ENCODE data around the gene PLA2G5. TPM values are rescaled to one million over a fixed set of nuclear protein-coding genes. Genes with fewer than 3 reads are reported as not detected.

PLA2G5 gene
- total RNA-seq, 1 donor from 2014 or later, result not detected

DNA sequence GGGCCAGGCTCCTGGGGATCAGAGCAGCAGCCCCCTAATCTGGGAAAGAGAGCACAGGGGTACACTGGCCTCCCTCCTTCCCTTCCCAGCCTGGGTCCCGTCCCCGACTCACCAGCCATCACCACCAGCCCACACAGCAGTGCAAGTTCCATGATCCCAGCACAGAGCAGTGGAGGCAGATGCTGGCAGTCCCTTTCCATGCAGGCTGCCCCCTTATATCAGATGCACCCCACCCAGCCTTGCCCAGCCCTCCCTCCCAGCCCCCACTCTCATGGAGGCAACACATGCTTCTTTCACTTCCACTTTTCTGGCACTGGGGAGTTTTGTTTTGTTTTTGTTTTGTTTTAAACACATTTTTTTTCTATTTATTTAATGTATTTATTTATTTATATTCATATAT is 49.4 kb downstream of the PLA2G5 start, which contains the start of gene PLA2G2D:
Gene PLA2G2D, minus strand, starts transcription at position 190 of the 400 bp plus-strand sequence. Its CDS starts 38 bp downstream, at position 152.
- Mint-ChIP-seq H3K36me3 (ENCODE audit: unreplicated experiment) (no peaks in the 10 kb centered on the region), H3K27me3 (ENCODE audit: unreplicated experiment) (peaks cover 1% of the 10 kb centered on the region), H3K4me1 (ENCODE audit: low read depth, unreplicated experiment) (no peaks in the 10 kb centered on the region), H3K27ac (ENCODE audit: unreplicated experiment) (no peak within 1 kb of the TSS), H3K9me3 (ENCODE audit: unreplicated experiment) (peaks cover 1% of the 10 kb centered on the region), H3K4me3 (ENCODE audit: unreplicated experiment) (no peak within 1 kb of the TSS)
- TF ChIP-seq, protein P1, sequence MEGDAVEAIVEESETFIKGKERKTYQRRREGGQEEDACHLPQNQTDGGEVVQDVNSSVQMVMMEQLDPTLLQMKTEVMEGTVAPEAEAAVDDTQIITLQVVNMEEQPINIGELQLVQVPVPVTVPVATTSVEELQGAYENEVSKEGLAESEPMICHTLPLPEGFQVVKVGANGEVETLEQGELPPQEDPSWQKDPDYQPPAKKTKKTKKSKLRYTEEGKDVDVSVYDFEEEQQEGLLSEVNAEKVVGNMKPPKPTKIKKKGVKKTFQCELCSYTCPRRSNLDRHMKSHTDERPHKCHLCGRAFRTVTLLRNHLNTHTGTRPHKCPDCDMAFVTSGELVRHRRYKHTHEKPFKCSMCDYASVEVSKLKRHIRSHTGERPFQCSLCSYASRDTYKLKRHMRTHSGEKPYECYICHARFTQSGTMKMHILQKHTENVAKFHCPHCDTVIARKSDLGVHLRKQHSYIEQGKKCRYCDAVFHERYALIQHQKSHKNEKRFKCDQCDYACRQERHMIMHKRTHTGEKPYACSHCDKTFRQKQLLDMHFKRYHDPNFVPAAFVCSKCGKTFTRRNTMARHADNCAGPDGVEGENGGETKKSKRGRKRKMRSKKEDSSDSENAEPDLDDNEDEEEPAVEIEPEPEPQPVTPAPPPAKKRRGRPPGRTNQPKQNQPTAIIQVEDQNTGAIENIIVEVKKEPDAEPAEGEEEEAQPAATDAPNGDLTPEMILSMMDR (IDR thresholded peaks at IDR 0.05; ENCODE audit: partially characterized antibody, unreplicated experiment), result no peak
- no peak for DNase-seq

DNA sequence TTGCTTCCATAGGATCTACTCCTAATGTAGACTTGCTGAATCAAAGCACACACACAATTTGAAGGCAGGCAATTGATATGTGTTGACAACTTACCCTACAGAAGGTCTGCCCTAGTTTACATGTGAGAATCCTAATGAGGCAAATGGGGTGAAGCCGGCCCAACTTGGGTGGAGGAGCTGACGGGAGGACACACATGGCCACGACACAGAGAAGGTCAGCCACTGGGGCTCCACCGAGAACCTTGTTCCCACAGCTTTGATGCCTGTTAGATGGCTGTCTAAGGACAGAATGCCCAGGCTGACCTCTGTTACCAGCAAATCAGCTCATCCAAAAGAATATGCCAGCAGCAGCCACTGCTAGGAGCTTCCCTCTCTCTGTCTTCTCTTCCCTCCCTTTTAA is 50.8 kb downstream of the PLA2G5 start:
- TF ChIP-seq, protein P1 (IDR thresholded peaks at IDR 0.05; ENCODE audit: partially characterized antibody, unreplicated experiment), result no peak
- Mint-ChIP-seq H3K4me3 (ENCODE audit: unreplicated experiment) (no peak overlapping the region), H3K27ac (ENCODE audit: unreplicated experiment) (no peak overlapping the region), H3K36me3 (ENCODE audit: unreplicated experiment) (no peaks in the 10 kb centered on the region), H3K9me3 (ENCODE audit: unreplicated experiment) (peaks cover 1% of the 10 kb centered on the region), H3K4me1 (ENCODE audit: low read depth, unreplicated experiment) (no peaks in the 10 kb centered on the region), H3K27me3 (ENCODE audit: unreplicated experiment) (peaks cover 1% of the 10 kb centered on the region)
- DNase-seq, result no peak

DNA sequence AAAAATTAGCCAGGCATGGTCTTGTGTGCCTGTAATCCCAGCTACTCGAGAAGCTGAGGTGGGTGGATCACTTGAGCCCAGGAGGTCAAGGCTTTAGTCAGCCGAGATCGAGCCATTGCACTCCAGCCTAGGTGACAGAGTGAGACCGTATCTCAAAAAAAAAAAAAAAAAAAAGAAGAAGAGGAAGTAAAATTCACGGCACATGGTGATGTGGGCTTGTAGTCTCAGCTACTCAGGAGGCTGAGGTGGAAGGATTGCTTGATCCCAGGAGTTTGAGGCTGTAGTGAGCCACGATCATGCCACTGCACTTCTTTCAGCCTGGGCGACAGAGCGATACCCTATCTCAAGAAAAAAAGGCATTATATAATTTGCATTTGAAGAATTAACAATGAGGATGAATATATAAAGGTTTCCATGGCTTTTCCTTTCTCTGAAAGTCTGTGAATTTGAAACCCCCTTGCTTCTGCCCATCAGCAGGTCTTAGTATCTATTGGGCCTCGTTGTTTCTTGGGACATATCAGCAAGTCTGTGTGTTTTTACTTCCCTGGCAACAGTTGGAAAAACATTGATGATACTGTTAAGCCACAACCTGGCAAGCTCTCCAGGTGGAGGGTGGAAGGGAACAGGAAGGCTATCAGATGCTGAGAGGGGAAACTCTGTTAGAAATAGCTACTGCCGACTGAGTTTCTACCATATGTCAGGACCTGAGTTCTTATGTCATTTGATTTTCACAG is 53.9 kb downstream of the PLA2G5 start:
- H3K9me3 Mint-ChIP-seq (ENCODE audit: unreplicated experiment), result peaks cover 4% of the 10 kb centered on the region
- DNase-seq, result no peak
- peaks cover 1% of the 10 kb centered on the region for H3K27me3 Mint-ChIP-seq (ENCODE audit: unreplicated experiment)
- TF ChIP-seq, protein P1 (IDR thresholded peaks at IDR 0.05; ENCODE audit: partially characterized antibody, unreplicated experiment), result no peak
- H3K27ac Mint-ChIP-seq (ENCODE audit: unreplicated experiment), result no peak overlapping the region
- H3K4me3 Mint-ChIP-seq (ENCODE audit: unreplicated experiment), result no peak overlapping the region
- H3K4me1 Mint-ChIP-seq (ENCODE audit: low read depth, unreplicated experiment), result no peaks in the 10 kb centered on the region
- H3K36me3 Mint-ChIP-seq (ENCODE audit: unreplicated experiment), result no peaks in the 10 kb centered on the region

DNA sequence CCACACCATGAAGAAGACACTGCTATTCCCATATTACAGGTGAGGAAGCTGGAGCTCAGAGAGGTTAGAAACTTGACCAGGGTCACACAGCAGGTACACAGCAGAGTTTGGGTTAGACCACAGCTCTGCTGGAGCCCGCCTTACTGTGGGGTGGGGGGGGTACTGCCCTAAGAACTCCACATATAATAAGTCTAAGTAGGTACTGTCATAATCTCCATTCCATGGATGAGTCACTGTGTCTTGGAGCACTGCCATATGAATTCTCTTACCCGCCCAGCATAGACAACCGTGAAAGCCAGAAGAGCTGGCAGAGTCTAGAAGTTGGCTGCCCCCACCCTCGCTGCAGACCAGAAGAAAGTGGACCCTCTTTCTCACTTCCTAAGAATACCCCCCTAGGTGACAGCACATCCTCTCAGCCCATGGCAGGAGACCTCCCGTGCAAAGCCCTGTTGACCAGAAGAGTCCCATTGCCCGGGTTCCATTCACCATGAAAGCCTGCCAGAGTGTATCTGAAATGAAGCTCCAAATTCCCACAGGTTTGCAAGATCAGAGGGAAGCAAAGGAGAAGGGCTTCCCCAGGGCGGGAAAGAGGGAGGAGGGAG is 54.6 kb downstream of the PLA2G5 start:
- TF ChIP-seq, protein P1 (IDR thresholded peaks at IDR 0.05; ENCODE audit: partially characterized antibody, unreplicated experiment), result no peak
- Mint-ChIP-seq H3K4me1 (ENCODE audit: low read depth, unreplicated experiment) (no peaks in the 10 kb centered on the region), H3K4me3 (ENCODE audit: unreplicated experiment) (no peak overlapping the region), H3K9me3 (ENCODE audit: unreplicated experiment) (peaks cover 4% of the 10 kb centered on the region), H3K27me3 (ENCODE audit: unreplicated experiment) (peaks cover 1% of the 10 kb centered on the region), H3K27ac (ENCODE audit: unreplicated experiment) (no peak overlapping the region), H3K36me3 (ENCODE audit: unreplicated experiment) (no peaks in the 10 kb centered on the region)
- DNase-seq, result no peak

DNA sequence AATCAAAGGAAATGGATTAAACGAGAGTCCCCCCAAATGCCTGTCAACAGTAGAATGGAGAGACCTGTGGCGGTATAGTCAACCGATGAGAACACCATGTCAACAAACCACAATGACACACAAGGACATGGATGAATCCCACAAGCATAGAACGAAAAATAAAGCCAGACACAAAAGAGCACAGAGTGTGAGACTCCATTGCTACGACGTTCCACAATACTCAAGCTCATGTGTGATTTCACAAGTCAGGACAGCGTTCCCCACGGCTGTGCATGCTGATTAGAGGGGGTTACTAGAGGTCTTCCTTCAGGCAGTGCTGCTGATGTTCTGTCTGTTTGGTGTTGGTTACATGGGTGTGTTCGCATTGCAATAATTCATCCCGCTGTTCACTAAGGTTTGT is 55.1 kb downstream of the PLA2G5 start:
- H3K36me3 Mint-ChIP-seq (ENCODE audit: unreplicated experiment), result no peaks in the 10 kb centered on the region
- no peaks in the 10 kb centered on the region for H3K27me3 Mint-ChIP-seq (ENCODE audit: unreplicated experiment)
- DNase-seq, result no peak
- no peak overlapping the region for H3K4me3 Mint-ChIP-seq (ENCODE audit: unreplicated experiment)
- TF ChIP-seq, protein P1 (IDR thresholded peaks at IDR 0.05; ENCODE audit: partially characterized antibody, unreplicated experiment), result no peak
- peaks cover 3% of the 10 kb centered on the region for H3K9me3 Mint-ChIP-seq (ENCODE audit: unreplicated experiment)
- H3K27ac Mint-ChIP-seq (ENCODE audit: unreplicated experiment), result no peak overlapping the region
- H3K4me1 Mint-ChIP-seq (ENCODE audit: low read depth, unreplicated experiment), result no peaks in the 10 kb centered on the region

Measured in glutamatergic neuron (in vitro differentiated cells).